B cell (primary cell): ENCODE data around the gene SLC15A2. TPM values are rescaled to one million over a fixed set of nuclear protein-coding genes. Genes with fewer than 3 reads are reported as not detected.

Experiments
- ATAC-seq: fragments of 200-7000 bp; cut with Tn5 transposase; one replicate; pipeline ENCODE4 v1.10.0; 2021; ENCODE audit warnings: low read depth, mild to moderate bottlenecking, moderate number of reproducible peaks, moderate library complexity
- CTCF ChIA-PET: fragments of 350-600 bp; sonication (Branson Sonifier 250); formaldehyde crosslinking; loops from one replicate; lab custom pipeline; 2021; ENCODE audit warnings: antibody characterized with exemption, inconsistent platforms; lab: Charles Lee
- POLR2A ChIA-PET: fragments of 350-600 bp; sonication (Branson Sonifier 250); formaldehyde crosslinking; loops from one replicate; lab custom pipeline; 2021; ENCODE audit warnings: antibody characterized with exemption; lab: Charles Lee
- DNase-seq: peaks from one replicate; pipeline ENCODE4 v3.0.0; 2013
- H2AFZ ChIP-seq: 2 replicates; pipeline ENCODE4 v1.6.1; 2012; ENCODE audit warnings: mild to moderate bottlenecking, low read depth, low read length; ENCODE audit not compliant: insufficient read depth, poor library complexity, severe bottlenecking
- H3K27ac ChIP-seq, 2 donors: 1 replicate in 1 of 2; 2 replicates in 1 of 2; pipeline ENCODE4 v1.5.1; 2012 to 2013; ENCODE audit warnings: low read length in 2 of 2, mild to moderate bottlenecking in 2 of 2, moderate library complexity in 1 of 2
- H3K27me3 ChIP-seq, 4 experiments: fragments of 200-600 bp in 1 of 4; sonication (generic) in 1 of 4; replicated peaks in 1 of 4; 1 replicate in 2 of 4; 2 replicates in 2 of 4; pipeline versions ENCODE4 v1.6.1 to v1.7.0; 2013 to 2016; ENCODE audit warnings: low read length in 3 of 4, mild to moderate bottlenecking in 2 of 4, mixed read lengths in 1 of 4, moderate library complexity in 1 of 4; ENCODE audit not compliant: insufficient read depth in 4 of 4, control insufficient read depth in 3 of 4; ENCODE audit errors: control extremely low read depth in 1 of 4
- H3K36me3 ChIP-seq, 2 experiments: replicated peaks in 1 of 2; 1 replicate in 1 of 2; 2 replicates in 1 of 2; pipeline versions ENCODE4 v1.6.1 to v1.7.1; 2013; ENCODE audit warnings: low read length in 1 of 2; ENCODE audit not compliant: insufficient read depth in 2 of 2, control insufficient read depth in 1 of 2; ENCODE audit errors: control extremely low read depth in 1 of 2, extremely low read depth in 1 of 2
- H3K4me1 ChIP-seq, 2 donors: fragments of 200-600 bp in 1 of 2; sonication (generic) in 1 of 2; 1 replicate in 1 of 2; 2 replicates in 1 of 2; pipeline versions ENCODE4 v1.5.1 to v1.6.1; 2013 to 2017; ENCODE audit warnings: low read length in 2 of 2; ENCODE audit not compliant: control insufficient read depth in 2 of 2, insufficient read depth in 2 of 2
- H3K4me2 ChIP-seq: replicated peaks from 2 replicates; pipeline ENCODE3; 2012; ENCODE audit warnings: mild to moderate bottlenecking, low read depth, low read length; ENCODE audit not compliant: poor library complexity, severe bottlenecking
- H3K4me3 ChIP-seq, 5 experiments: fragments of 200-600 bp in 1 of 5; sonication (generic) in 1 of 5; 1 replicate in 3 of 5; 2 replicates in 2 of 5; pipeline versions ENCODE4 v1.5.1 to v1.7.0; 2011 to 2016; ENCODE audit warnings: low read length in 4 of 5, mild to moderate bottlenecking in 4 of 5, low read depth in 2 of 5, control low read depth in 1 of 5, moderate library complexity in 1 of 5; ENCODE audit not compliant: insufficient read depth in 1 of 5; ENCODE audit errors: control extremely low read depth in 1 of 5, extremely low read depth in 1 of 5
- H3K79me2 ChIP-seq: fragments of 200-600 bp; sonication (generic); one replicate; pipeline ENCODE4 v1.6.0; 2016; ENCODE audit warnings: low read length; ENCODE audit not compliant: control insufficient read depth, insufficient read depth
- H3K9ac ChIP-seq: fragments of 200-600 bp; sonication (generic); 2 replicates; pipeline ENCODE4 v1.6.1; 2017; ENCODE audit warnings: mild to moderate bottlenecking, low read length, moderate library complexity
- H3K9me3 ChIP-seq, 3 donors: one replicate each; pipeline versions ENCODE4 v1.6.1 to v1.7.1; 2013; ENCODE audit warnings: low read length in 2 of 3; ENCODE audit not compliant: control insufficient read depth in 2 of 3, insufficient read depth in 1 of 3; ENCODE audit errors: control extremely low read depth in 1 of 3
- H4K20me1 ChIP-seq: 2 replicates; pipeline ENCODE4 v1.6.0; 2012; ENCODE audit warnings: mild to moderate bottlenecking, low read length; ENCODE audit not compliant: insufficient read depth, control insufficient read depth, poor library complexity, severe bottlenecking
- H3K27ac Mint-ChIP-seq: one replicate; pipeline ENCODE4 v1.8.0; 2021; ENCODE audit warnings: mixed read lengths
- H3K27me3 Mint-ChIP-seq: one replicate; pipeline ENCODE4 v1.8.0; 2021; ENCODE audit warnings: mixed read lengths
- H3K4me1 Mint-ChIP-seq: one replicate; pipeline ENCODE4 v1.8.0; 2021; ENCODE audit warnings: mixed read lengths
- H3K4me3 Mint-ChIP-seq: one replicate; pipeline ENCODE4 v1.8.0; 2021; ENCODE audit warnings: mixed read lengths
- H3K9me3 Mint-ChIP-seq: one replicate; pipeline ENCODE4 v1.8.0; 2022; ENCODE audit warnings: mixed read lengths; ENCODE audit not compliant: insufficient read depth
- CTCF ChIP-seq: fragments of 200-600 bp; IDR thresholded peaks from one replicate; pipeline ENCODE4 v1.8.0; 2022; ENCODE audit warnings: antibody characterized with exemption, mild to moderate bottlenecking
- EZH2 ChIP-seq: IDR thresholded peaks from 2 replicates; pipeline ENCODE4 v1.6.1; 2012; ENCODE audit warnings: borderline replicate concordance, low read depth, mild to moderate bottlenecking, moderate library complexity, low read length; ENCODE audit not compliant: insufficient read depth, poor library complexity, severe bottlenecking
- WGBS: methylation state at CpG from one replicate; pipeline ENCODE4 v1.1.5; 2013; ENCODE audit warnings: missing lambda C conversion rate; ENCODE audit not compliant: insufficient coverage; 5-methylcytosine and 5-hydroxymethylcytosine counted together
- intact Hi-C: fragments of 100-400 bp; cut with micrococcal nuclease; formaldehyde crosslinking; loops from one replicate; pipeline ENCODE4 v1.10.0; 2022
- polyA plus RNA-seq: library from polyadenylated mRNA; depleted of rRNA; stranded (reverse); fragments of >200 nt; gene quantifications from 2 replicates; pipeline ENCODE4 v1.2.3, GENCODE V29; 2012
- total RNA-seq, 2 donors: library from RNA; stranded (reverse); fragments of 120-200 nt in 1 of 2; gene quantifications; 1 replicate in 1 of 2; 2 replicates in 1 of 2; pipeline versions ENCODE4 v1.2.3 to v1.2.4, GENCODE V29; 2013 to 2022

Gene SLC15A2
- total and polyA plus RNA-seq, 2 donors (not counting 1 experiment from before 2014, with no cell fraction given), result 13.1 to 16.9 TPM

- TF ChIP-seq EZH2 (no peak), CTCF (no peak)
- Mint-ChIP-seq H3K4me3 (no peak overlapping the region), H3K27me3 (no peaks in the 10 kb centered on the region), H3K27ac (no peak overlapping the region), H3K4me1 (peaks cover 5% of the 10 kb centered on the region), H3K9me3 (no peaks in the 10 kb centered on the region)
- WGBS, result 100% methylated on average over 1 of the region's 12 CpGs
- Histone ChIP-seq H2AFZ (no peak overlapping the region), H3K4me3 (no peak overlapping the region), H3K27me3 (no peaks in the 10 kb centered on the region), H3K9me3 (peaks cover 0 to 3% (median 0%) of the 10 kb centered on the region in 3 donors), H3K36me3 (peaks cover 11 to 83% of the 10 kb centered on the region in 2 experiments), H3K9ac (no peak overlapping the region), H3K4me1 (no peaks in the 10 kb centered on the region), H3K79me2 (peaks cover 3% of the 10 kb centered on the region), H3K4me2 (no peak overlapping the region), H4K20me1 (no peaks in the 10 kb centered on the region), H3K27ac (peak overlapping the region in 1 of 2 donors; percentile 5)
- DNase-seq (no peak), ATAC-seq (no peak)
- intact Hi-C loops, result no loop called here
- ChIA-PET POLR2A (no interaction called here), CTCF (no interaction called here)
Measured at GRCh38 chr3:121914081-121914998, 20.1 kb downstream of the SLC15A2 start.

GRCh38 chr3:121916189-121916588, 22.0 kb downstream of the SLC15A2 start:
- ATAC-seq (no peak), DNase-seq (no peak)
- no peaks in the 10 kb centered on the region for H4K20me1 ChIP-seq
- no peaks in the 10 kb centered on the region for H3K79me2 ChIP-seq
- TF ChIP-seq CTCF (no peak), EZH2 (no peak)
- H3K4me1 ChIP-seq, result no peaks in the 10 kb centered on the region
- peaks cover 13 to 82% of the 10 kb centered on the region in 2 experiments for H3K36me3 ChIP-seq
- no peaks in the 10 kb centered on the region for H3K27me3 Mint-ChIP-seq
- no peak overlapping the region for H2AFZ ChIP-seq
- H3K27ac ChIP-seq, result no peak overlapping the region
- H3K27ac Mint-ChIP-seq, result no peak overlapping the region
- no peak overlapping the region for H3K4me3 ChIP-seq
- no peak overlapping the region for H3K4me2 ChIP-seq
- no peak overlapping the region for H3K4me3 Mint-ChIP-seq
- H3K9me3 ChIP-seq, result peaks cover 0 to 3% (median 0%) of the 10 kb centered on the region in 3 donors
- H3K27me3 ChIP-seq, result no peaks in the 10 kb centered on the region
- peaks cover 5% of the 10 kb centered on the region for H3K4me1 Mint-ChIP-seq
- POLR2A ChIA-PET, result no interaction called here
- no peaks in the 10 kb centered on the region for H3K9me3 Mint-ChIP-seq
- H3K9ac ChIP-seq, result no peak overlapping the region
- intact Hi-C loops, result no loop called here
- CTCF ChIA-PET, result interaction anchor here (1.5 kb wide), 1 partner anchor 79 kb away, joined by 4 read pairs; no protein-coding TSS in a partner anchor
